ENCODE results near the gene CRYBG3.

CRYBG3 gene

GRCh38 chr3:97821774-97822358, at the start of gene CRYBG3:
Gene CRYBG3 (plus strand): TSS chr3:97822011. CDS start chr3:97822207, 196 bp downstream.
- TF ChIP-seq CTCF (IDR thresholded peaks at IDR 0.05; ENCODE audit: borderline replicate concordance, insufficient read depth, low read depth, low read length) = no peak
- H3K4me3 ChIP-seq (ENCODE audit: low read depth, low read length) = peak within 1 kb of the TSS; percentile 73

GRCh38 chr3:97772926-97773325, 48.9 kb upstream of the CRYBG3 start:
- no peak for TF ChIP-seq CTCF (IDR thresholded peaks at IDR 0.05; ENCODE audit: borderline replicate concordance, insufficient read depth, low read depth, low read length)
- no peak overlapping the region for H3K4me3 ChIP-seq (ENCODE audit: low read depth, low read length)

GRCh38 chr3:97778152-97778551, 43.7 kb upstream of the CRYBG3 start:
- no peak for TF ChIP-seq CTCF (IDR thresholded peaks at IDR 0.05; ENCODE audit: borderline replicate concordance, insufficient read depth, low read depth, low read length)
- no peak overlapping the region for H3K4me3 ChIP-seq (ENCODE audit: low read depth, low read length)

- H3K4me3 ChIP-seq (ENCODE audit: low read depth, low read length) = no peak overlapping the region
- TF ChIP-seq CTCF (IDR thresholded peaks at IDR 0.05; ENCODE audit: borderline replicate concordance, insufficient read depth, low read depth, low read length) = peak; percentile 55; the same call in 1 of the 2 replicates
Measured at GRCh38 chr3:97793420-97794019, 28.3 kb upstream of the CRYBG3 start.

- no peak overlapping the region for H3K4me3 ChIP-seq (ENCODE audit: low read depth, low read length)
- no peak for TF ChIP-seq CTCF (IDR thresholded peaks at IDR 0.05; ENCODE audit: borderline replicate concordance, insufficient read depth, low read depth, low read length)
Measured at GRCh38 chr3:97795951-97796350, 25.9 kb upstream of the CRYBG3 start.

- no peak for TF ChIP-seq CTCF (IDR thresholded peaks at IDR 0.05; ENCODE audit: borderline replicate concordance, insufficient read depth, low read depth, low read length)
- no peak overlapping the region for H3K4me3 ChIP-seq (ENCODE audit: low read depth, low read length)
Measured at GRCh38 chr3:97804471-97804870, 17.3 kb upstream of the CRYBG3 start.

GRCh38 chr3:97810779-97811390, 10.9 kb upstream of the CRYBG3 start:
- TF ChIP-seq CTCF (IDR thresholded peaks at IDR 0.05; ENCODE audit: borderline replicate concordance, insufficient read depth, low read depth, low read length) = no peak
- H3K4me3 ChIP-seq (ENCODE audit: low read depth, low read length) = no peak overlapping the region

Data from GM12875 (cell line).